GM19043 (cell line): Measurements from ENCODE around the gene EDA2R.

Source experiments
- ATAC-seq: cut with Tn5 transposase; IDR thresholded peaks from one replicate; pipeline ENCODE4 v1.9.1; 2021; ENCODE audit warnings: low read depth; ENCODE audit not compliant: unreplicated experiment

Gene EDA2R, protein sequence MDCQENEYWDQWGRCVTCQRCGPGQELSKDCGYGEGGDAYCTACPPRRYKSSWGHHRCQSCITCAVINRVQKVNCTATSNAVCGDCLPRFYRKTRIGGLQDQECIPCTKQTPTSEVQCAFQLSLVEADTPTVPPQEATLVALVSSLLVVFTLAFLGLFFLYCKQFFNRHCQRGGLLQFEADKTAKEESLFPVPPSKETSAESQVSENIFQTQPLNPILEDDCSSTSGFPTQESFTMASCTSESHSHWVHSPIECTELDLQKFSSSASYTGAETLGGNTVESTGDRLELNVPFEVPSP

DNA sequence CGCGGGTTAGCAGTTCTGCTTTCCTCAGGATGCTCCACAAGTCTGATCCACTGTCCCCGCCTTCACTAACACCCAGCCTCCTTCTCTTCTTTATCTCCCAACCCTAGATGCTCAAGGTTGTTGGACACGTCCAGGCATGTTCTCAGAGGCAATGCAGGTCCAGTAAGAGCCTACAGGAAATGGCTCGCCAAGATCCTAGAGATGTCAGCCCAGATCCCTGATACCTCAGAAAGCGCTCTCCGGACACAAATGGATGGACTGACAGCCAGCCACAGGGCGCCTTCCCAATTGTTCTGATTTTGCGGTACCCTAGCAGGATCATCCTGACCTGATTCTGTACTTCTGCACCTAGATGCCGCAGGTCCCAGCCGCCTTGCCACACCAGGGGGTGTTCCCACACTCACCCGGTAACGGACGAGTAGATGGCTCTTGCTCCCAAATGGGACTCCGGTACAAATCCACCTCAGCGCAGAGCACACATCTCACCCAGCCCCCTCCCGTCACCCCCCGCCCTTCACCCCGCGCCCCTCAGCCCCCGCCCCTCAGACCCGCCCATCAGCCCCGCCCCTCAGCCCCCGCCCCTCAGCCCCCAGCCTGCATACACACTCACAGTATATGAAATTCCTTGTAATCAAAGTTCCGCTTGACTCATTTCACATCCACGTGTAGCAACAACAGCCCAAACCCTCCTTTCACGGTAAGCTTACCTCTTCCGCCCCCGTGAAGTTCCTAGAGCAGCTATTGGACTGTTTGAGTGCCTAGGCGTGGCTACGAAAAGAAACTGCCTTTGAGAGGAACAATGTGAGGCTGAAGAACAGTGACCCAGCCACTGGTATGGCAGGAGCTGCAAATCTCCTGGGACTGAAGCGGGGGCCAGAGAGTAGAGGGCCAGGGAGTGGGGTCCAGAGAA is at the start of gene EDA2R:
Gene EDA2R (minus strand): TSS at position 488 of the 910 bp plus-strand sequence. CDS start 23,058 bp downstream, outside the sequence.
- ATAC-seq: peak; percentile 85

DNA sequence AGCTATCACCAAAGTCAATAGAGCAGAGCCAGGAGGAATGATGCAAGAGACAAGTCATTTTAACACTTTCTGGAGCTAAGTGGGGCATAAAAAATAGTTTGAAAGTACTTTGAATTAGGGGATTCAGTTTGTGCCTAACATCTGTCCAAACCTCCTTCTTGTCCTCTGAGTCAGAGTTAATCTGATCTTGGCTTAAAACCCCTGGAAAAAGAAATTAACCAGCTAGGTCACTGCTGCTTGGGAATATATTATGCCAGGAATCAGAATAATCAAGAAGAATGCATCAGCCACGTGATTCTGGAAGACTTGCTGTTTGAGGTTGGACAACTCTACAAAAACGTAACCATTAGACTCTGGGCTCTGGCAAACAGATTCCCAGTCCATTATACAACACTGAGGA is 45.3 kb upstream of the EDA2R start:
- ATAC-seq: no peak

DNA sequence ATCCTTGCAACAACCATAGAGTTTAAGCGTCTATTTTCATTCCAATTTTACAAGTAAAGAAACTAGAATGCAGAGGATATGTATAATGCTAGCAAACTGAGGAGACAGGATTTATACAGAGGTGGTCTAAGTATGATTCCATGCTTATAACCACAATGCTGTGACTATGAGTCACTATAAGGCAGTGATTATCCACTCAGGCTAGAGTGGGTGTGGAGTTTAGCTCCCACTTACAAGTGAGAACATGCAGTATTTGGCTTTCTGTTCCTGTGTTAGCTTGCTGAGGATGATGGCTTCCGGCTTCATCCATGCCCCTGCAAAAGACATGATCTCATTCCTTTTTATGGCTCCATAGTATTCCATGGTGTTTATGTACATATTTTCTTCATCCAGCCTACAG is 41.6 kb upstream of the EDA2R start:
- ATAC-seq: no peak

DNA sequence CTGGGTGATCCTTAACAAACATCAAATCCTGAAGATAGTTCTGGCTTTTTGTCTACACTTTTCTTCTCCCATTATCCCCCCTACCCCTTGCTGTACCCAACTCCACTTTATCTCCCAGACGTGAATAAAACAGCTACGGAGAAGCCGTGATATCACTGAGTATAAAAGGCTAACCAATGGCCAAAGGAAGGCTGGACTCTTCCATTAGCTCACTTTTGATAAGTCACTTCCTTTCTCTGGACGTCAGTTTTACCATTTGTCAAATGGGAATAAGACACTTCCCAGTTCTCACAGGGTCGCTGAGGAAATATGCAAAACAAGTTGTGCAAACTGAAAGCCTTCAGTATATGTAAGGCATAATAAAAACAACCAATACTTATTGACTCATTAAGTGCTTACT is 38.6 kb upstream of the EDA2R start:
- ATAC-seq: no peak

DNA sequence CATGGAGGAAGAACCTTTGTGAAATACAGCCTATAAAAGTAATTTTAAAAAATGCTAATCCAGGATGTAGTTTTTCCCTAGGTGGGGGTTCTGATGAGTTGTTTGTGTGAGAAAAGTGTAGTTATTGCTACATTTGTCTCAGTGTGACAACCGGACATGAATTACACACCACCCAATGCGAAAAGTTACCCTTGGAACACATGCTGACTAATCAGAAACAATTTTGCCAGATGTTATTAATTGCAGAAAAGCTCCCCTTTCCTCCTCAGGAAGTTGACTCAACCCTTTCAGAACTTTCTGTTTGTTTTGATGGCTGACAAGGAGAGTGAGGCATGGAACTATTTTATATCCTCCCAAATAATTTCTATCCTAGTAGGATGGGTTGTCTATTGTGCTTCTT is 38.1 kb upstream of the EDA2R start:
- no peak for ATAC-seq

DNA sequence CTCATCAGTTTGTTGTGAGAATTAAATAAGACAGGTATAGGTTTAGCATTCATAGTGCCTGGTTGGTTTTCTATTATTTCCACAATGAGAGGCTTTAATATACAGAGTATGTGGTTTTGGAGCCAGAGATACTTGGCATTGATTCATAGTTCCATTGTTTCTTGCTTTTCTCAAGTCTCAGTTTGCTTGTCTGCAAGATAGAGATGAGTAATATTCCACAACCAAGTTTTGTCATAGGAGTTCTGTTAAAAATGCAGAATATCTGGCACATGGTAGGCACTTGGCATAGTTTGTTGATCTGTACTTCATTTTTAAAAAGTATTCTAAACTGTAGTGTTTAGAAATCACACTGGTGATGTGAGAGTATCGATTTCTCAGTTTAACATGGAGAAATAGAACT is 37.5 kb upstream of the EDA2R start:
- ATAC-seq: no peak

DNA sequence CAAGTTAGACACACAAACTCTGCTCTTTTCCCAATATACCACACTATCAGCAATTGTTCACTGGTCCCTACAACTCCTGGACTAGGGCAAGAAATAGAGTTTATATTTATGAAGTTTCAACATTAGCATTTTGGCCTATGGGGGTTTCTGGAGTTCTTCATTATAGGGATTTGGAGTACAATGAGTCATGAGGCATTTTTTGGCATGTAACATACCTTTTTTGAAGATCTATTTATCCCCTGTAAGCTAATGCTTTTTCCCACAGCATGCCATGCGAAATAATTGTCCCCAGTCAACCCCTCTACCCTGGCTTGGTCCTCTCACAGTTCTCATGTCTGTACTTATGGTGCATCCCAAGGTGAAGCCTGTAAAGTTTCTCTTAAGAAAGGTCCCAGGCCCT is 36.7 kb upstream of the EDA2R start:
- no peak for ATAC-seq

DNA sequence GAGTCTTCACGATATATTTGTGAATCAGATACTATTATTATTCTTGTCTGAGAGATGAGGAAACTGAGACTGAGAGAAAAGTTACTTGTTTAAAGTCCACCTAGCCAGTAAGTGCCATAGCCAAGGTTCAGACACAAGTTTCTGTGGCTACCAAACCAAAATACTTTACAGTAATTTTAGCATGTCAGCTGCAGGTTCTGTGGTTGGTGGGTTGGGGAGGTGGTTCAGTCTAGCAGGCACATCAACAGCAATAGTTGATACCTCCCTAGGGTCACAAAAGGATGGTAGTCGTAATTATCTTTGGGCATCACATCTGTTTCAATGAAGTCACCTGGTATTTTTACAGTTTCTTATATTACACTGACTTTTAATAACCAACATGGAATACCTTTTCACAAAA is 35.6 kb upstream of the EDA2R start:
- ATAC-seq: no peak

DNA sequence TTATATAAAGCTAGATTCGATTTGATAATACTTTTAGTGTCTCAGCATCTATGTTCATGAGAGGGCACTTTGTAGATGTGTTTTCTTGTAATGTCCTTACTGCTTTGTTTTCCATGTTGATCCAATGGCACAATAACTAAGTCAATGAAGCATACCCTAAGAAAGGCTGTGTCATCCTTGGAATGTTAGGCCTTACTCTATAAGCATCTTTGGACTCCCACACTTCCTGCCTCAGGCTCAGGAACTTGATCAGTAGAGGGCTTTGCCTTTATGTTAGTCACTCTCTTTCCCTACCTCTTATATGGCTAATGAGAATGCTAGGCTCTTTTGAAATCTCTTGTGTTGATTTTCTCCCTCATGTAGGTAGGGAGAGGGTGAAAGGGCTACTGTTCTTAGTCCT is 33.2 kb upstream of the EDA2R start:
- no peak for ATAC-seq

DNA sequence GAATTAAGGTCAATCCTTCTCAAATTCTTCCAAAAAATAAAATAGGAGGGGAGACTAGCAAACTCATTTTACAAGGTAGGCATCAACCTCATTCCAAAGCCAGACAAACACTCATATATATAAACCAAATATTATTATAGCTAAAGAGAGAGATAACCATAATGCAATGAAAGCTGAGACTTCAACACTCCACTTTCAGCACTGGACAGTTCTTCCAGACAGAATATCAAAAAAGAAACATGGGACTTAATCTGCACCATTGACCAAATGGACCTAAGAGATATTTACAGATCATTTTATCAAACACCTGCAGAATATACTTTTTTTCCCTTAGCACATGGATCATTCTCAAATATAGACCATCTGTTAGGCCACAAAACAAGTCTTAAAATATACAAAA is 15.5 kb upstream of the EDA2R start:
- no peak for ATAC-seq

DNA sequence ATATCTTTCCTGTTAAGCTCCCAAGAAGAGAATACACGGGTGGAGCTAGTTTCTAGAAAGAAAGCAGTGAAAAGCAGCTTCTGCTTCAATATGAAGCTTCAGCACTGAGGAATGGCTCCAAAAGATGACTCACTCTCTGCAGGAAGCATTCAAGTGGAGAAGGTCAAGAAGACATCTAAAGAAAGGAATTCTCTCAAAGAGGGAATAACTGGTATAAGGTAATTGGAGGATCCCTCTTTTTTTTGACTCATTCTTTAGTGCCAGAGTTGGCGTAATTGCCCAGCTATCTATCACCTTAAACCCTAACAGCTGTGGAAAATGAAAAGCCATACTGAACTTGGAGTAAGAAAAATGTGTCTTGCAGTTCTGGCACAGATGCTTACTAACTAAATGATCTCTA is 3.5 kb downstream of the EDA2R start:
- no peak for ATAC-seq

DNA sequence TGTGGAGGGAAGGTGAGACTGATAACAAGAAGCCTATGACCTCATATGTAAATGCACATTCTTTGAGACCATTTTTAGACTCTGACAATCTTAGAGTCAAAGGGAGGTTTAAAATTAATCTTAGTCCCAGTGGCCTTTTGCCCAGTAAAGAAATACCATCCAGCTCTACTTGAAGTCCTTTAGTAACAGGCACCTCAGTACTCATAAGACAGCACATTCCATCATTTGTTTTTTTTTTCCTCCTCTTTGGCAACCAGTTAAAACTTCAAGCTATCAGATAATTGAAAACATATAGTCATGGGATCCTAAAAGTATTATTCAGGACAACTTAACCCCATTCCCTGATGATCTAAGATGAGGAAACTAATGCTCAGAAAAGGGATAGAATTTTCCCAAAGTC is 4.6 kb downstream of the EDA2R start:
- no peak for ATAC-seq

DNA sequence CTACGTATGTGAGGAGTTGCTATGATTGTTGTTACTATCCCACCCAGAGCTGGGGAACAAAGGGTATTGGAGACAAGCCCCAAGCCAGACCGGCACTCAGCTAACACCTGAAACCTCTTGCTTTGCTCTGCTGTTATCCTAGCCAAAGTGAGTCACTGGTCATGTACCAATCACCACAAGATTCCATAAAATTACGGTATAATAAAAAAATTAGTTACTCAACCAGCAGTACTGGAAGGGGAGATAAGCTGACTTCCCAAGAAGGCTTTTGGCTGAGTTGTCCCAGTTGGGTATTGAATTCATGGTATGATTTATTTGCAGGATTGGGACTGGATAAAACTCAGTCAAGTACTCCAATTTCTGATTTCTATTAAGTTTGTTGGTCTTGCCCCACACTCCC is 5.3 kb downstream of the EDA2R start:
- no peak for ATAC-seq

DNA sequence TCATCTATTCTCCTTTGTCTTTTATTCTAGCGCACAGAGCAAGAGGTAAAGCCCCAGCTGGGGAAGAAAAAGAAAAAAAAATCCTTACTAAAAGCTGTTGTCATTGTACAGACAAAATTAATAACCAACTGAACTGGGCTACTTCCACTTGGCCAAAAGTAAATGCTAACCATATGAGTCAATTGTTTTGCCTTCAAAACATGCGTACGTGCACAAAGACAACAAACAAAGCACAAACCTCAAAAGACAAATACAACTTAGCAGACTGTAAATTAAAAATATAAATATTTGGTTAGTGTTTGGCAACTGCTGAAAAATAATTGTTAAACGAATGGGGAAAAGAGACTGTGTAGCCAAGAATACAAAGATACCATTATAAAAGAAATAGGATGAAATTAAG is 5.9 kb downstream of the EDA2R start:
- ATAC-seq: no peak

DNA sequence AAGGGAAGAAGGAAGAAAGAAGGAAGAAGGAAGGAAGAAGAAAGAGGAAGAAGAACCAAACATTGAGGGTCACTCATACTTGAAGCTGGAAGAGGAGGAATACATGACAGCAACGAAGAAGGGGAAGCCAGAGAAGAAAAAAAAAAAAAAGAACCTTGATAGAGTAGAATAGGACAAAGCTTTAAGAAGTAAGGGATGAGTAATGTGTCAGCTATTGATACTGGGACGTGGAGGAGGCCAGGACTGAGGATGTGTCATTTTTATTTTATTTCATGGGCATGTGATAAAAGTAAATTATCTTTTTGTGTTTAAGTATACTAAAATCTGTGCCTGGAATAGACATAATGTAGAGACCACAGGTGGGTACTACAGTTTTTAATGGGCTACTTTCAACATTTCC is 6.4 kb downstream of the EDA2R start:
- no peak for ATAC-seq

DNA sequence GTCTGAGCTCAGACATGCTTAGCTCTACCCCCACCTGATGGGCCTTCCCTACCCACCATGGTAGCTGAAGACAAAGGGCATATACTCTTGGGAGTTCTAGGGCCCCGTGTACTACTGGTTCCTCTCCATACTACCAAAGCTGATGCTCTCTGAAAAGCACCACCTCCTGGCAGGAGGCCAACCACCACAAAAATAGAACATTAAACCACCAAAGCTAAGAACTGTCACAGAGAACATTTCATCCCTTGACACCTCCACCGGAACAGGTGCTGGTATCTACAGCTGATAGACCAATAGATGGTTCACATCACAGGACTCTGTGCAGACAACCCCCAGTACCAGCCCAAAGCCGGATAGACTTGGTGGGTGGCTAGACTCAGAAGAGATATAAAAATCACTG is 13.4 kb downstream of the EDA2R start:
- peak; percentile 74 for ATAC-seq

DNA sequence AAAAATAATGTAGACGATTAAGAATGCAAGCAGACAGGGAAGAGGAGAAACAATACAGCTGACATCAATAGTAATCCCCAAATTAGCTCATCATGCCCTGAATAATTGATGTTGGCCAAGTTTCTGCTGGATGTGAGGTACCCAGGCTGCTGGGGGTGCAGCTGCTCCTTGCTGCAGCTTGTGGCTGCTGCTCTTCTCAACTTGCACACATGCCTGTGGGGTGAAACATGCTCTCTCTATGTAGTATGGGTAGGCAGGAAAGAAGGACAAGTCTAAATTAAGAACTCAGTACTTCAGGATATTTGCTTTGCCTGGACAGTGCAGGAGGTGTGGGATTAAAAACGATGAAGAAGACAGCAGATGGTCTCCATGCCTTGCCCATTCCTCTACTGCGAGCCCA is 16.7 kb downstream of the EDA2R start:
- no peak for ATAC-seq

DNA sequence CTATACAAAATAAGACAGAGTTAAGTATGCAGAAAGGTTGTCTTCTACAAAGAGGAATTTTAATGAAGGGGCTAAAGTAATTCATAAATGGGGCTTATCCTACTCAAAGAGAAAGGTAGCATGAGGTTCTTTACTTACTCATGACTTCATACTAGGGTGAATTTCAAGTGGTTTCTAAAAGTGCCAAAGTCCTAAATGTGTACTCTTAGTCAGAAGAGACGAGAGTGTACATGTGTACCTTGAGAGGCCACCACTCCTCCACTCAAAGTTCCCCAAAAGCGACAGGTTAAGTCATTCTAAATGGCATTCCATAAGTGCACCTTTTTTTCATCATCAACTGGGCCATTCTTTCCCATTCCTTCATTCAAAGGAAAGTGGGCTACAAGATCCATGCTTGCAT is 21.9 kb downstream of the EDA2R start:
- ATAC-seq: no peak

DNA sequence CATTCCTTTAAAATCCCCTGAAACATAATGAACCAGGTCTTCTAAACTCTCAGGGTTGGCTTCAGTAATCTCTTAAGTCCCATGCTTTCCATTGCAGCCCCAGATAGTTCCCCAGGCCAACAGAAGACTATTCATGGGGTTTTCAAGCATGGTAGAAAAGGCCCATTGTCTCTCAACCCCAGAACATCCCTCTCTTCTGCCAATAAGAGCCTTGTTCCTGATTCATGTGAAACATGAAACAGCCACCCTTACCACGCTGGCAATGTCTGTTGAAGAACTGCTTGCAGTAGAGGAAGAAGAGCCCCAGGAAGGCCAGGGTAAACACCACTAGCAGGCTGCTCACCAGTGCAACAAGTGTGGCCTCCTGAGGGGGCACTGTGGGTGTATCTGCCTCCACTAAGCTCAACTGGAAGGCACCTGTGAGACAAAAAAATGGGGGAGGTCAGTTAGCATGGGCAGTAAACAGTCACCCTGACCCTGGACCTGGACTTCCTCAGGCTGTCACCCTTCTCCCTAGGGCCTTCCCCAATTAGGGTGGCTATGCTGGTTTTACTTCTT is 36.4 kb downstream of the EDA2R start:
- no peak for ATAC-seq

DNA sequence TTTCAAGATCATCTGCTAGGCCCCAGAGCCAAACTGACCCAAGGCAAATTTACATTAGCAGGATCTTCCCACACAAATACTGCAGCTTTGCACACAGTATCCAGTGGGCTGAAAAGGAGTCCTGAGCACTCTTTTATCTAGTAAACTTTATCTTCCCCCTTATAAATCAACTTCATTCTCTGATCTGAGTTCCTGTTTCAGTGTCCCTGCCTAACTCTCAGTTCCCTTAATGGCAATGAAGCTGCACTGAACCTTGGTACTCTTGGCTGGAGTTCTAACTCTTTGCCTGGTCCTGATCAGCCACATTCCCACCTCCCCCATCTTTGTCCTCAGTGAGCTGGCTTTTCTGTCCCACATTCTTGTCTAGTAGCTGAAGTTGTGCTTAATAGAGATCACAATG is 37.4 kb downstream of the EDA2R start:
- no peak for ATAC-seq

DNA sequence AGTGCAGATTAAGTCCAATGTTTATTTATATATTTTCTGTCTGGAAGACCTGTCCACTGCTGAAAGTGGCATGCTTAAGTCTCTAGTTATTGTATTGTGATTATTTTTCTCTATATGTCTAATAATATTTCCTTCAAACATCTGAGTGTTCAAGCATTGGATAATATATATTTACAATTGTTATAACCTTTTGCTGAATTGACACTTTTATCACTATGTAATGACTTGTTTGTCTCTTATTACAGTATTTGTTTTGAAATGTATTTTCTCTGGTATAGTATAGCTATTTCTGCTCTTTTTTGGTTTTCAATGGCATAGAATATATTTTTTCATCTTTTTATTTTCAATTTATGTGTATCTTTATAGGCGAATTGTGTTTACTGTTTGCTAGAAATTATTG is 59.7 kb downstream of the EDA2R start:
- no peak for ATAC-seq

DNA sequence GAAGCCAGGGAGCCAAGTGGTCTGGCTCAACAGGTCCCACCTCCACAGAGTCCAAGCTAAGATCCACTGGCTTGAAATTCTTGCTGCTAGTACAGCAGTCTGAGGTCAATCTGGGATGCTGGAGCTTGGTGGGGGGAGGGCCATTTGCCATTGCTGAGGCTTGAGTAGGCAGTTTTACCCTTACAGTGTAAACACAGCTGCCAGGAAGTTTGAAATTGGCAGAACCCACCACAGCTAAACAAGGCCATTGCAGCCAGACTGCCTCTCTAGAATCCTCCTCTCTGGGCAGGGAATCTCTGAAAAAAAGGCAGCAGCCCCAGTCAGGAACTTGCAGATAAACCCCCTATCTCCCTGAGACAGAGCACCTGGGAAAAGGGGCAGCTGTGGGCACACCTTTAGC is 84.9 kb downstream of the EDA2R start:
- no peak for ATAC-seq
